ENCODE measurements around the gene WNT1.

- TF ChIP-seq, protein P1, sequence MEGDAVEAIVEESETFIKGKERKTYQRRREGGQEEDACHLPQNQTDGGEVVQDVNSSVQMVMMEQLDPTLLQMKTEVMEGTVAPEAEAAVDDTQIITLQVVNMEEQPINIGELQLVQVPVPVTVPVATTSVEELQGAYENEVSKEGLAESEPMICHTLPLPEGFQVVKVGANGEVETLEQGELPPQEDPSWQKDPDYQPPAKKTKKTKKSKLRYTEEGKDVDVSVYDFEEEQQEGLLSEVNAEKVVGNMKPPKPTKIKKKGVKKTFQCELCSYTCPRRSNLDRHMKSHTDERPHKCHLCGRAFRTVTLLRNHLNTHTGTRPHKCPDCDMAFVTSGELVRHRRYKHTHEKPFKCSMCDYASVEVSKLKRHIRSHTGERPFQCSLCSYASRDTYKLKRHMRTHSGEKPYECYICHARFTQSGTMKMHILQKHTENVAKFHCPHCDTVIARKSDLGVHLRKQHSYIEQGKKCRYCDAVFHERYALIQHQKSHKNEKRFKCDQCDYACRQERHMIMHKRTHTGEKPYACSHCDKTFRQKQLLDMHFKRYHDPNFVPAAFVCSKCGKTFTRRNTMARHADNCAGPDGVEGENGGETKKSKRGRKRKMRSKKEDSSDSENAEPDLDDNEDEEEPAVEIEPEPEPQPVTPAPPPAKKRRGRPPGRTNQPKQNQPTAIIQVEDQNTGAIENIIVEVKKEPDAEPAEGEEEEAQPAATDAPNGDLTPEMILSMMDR (IDR thresholded peaks at IDR 0.05), result no peak
- no peak for TF ChIP-seq POLR2AphosphoS5 (IDR thresholded peaks at IDR 0.05)
- TF ChIP-seq POLR2A (IDR thresholded peaks at IDR 0.05), result no peak
Observed at GRCh38 chr12:48994224-48995085, 16.3 kb downstream of the WNT1 start.
